ENCODE measurements around the gene NDN.
"Not testable (repeated sequence)": the region's sequence is repeated elsewhere in the genome, so short reads cannot be mapped to it uniquely, and the experiment has no call there.

Gene NDN, protein sequence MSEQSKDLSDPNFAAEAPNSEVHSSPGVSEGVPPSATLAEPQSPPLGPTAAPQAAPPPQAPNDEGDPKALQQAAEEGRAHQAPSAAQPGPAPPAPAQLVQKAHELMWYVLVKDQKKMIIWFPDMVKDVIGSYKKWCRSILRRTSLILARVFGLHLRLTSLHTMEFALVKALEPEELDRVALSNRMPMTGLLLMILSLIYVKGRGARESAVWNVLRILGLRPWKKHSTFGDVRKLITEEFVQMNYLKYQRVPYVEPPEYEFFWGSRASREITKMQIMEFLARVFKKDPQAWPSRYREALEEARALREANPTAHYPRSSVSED

DNA sequence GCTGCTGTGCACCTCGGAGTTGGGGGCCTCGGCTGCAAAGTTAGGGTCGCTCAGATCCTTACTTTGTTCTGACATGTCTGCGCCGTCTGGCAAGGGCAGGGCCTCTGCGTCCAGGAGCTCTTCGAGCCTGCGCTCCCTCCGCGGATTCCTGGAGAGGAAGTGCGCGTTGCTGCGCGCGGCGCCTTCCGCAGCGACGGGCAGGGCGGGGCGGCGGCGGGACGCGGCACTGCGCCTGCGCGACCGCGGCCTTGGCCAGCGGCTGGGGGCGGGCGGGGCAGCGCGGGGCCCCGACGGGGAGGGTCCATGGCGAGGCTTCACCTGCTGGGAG, at the start of gene NDN:
Gene NDN, minus strand, starts transcription at position 163 of the 328 bp plus-strand sequence. Its CDS starts 88 bp downstream, at position 75.
- Histone ChIP-seq H4K20me1 (ENCODE audit: insufficient read depth, low read length, poor library complexity, severe bottlenecking) (no peaks in the 10 kb centered on the region), H3K9me2 (replicated peaks; ENCODE audit: low read depth, low read length) (no peaks in the 10 kb centered on the region), H3K4me2 (ENCODE audit: low read depth, low read length, poor library complexity, severe bottlenecking) (no peak within 1 kb of the TSS), H3K36me3 (ENCODE audit: insufficient read depth, low read length) (no peaks in the 10 kb centered on the region), H3K79me2 (ENCODE audit: insufficient read depth, low read length) (no peaks in the 10 kb centered on the region), H3K4me1 (ENCODE audit: insufficient read depth, low read length, poor library complexity, severe bottlenecking) (no peaks in the 10 kb centered on the region), H3K27me3 (ENCODE audit: insufficient read depth, low read length, poor library complexity, severe bottlenecking) (no peaks in the 10 kb centered on the region), H3K4me3 (ENCODE audit: low read length, poor library complexity, severe bottlenecking) (no peak within 1 kb of the TSS), H2AFZ (ENCODE audit: low read length) (no peak within 1 kb of the TSS), H3K9ac (ENCODE audit: low read depth, low read length, poor library complexity, severe bottlenecking) (no peak within 1 kb of the TSS), H3F3A (ENCODE audit: low read depth) (no peaks in the 10 kb centered on the region), H3K9me3 (ENCODE audit: insufficient read depth, low read depth, low read length) (peaks cover 5% of the 10 kb centered on the region; the same call in 1 of the 2 replicates)
- TF ChIP-seq EZH2phosphoT487 (IDR thresholded peaks at IDR 0.05; ENCODE audit: borderline replicate concordance), result no peak
- TF ChIP-seq, protein P1, sequence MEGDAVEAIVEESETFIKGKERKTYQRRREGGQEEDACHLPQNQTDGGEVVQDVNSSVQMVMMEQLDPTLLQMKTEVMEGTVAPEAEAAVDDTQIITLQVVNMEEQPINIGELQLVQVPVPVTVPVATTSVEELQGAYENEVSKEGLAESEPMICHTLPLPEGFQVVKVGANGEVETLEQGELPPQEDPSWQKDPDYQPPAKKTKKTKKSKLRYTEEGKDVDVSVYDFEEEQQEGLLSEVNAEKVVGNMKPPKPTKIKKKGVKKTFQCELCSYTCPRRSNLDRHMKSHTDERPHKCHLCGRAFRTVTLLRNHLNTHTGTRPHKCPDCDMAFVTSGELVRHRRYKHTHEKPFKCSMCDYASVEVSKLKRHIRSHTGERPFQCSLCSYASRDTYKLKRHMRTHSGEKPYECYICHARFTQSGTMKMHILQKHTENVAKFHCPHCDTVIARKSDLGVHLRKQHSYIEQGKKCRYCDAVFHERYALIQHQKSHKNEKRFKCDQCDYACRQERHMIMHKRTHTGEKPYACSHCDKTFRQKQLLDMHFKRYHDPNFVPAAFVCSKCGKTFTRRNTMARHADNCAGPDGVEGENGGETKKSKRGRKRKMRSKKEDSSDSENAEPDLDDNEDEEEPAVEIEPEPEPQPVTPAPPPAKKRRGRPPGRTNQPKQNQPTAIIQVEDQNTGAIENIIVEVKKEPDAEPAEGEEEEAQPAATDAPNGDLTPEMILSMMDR (conservative IDR thresholded peaks at IDR 0.05; ENCODE audit: low read length), result no peak

DNA sequence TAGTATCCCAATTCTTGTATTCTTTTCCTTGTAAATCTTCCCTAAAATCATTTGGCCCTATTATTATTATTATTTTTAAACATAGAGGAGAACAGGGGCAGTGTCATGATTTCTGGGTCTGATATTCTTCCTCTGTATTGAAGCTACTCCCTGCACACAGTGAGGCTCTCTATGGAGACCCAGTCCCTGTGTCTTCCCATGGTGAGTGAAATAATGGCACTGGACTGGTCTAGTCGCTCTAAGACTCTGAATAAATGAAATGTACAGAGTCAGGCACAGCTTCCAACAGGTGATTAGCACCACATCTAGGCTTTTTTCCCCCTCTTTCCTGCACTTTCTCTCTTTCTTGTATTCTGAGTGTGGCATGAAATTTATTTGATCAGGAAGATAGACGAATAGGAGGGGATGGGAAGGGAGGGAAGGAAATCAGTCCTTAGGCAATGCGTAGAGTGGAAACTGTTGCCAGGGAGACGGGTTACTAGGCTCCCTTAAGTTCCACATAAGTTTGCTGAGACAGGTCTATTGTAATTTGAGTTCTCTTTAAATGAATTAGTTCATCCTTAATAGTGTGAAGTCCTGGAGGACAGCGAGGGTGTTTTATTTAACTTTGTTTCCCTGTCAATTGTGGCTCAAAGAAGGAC, 49.0 kb upstream of the NDN start:
- Histone ChIP-seq H3K27me3 (ENCODE audit: insufficient read depth, low read length, poor library complexity, severe bottlenecking) (no peaks in the 10 kb centered on the region), H3K9ac (ENCODE audit: low read depth, low read length, poor library complexity, severe bottlenecking) (no peak overlapping the region), H3K9me3 (ENCODE audit: insufficient read depth, low read depth, low read length) (peaks cover 3% of the 10 kb centered on the region; the same call in 1 of the 2 replicates), H3K4me3 (ENCODE audit: low read length, poor library complexity, severe bottlenecking) (no peak overlapping the region), H3F3A (ENCODE audit: low read depth) (no peaks in the 10 kb centered on the region), H3K36me3 (ENCODE audit: insufficient read depth, low read length) (no peaks in the 10 kb centered on the region), H4K20me1 (ENCODE audit: insufficient read depth, low read length, poor library complexity, severe bottlenecking) (no peaks in the 10 kb centered on the region), H3K9me2 (replicated peaks; ENCODE audit: low read depth, low read length) (no peaks in the 10 kb centered on the region), H3K4me1 (ENCODE audit: insufficient read depth, low read length, poor library complexity, severe bottlenecking) (no peaks in the 10 kb centered on the region), H2AFZ (ENCODE audit: low read length) (no peak overlapping the region), H3K4me2 (ENCODE audit: low read depth, low read length, poor library complexity, severe bottlenecking) (no peak overlapping the region), H3K79me2 (ENCODE audit: insufficient read depth, low read length) (no peaks in the 10 kb centered on the region)
- no peak for TF ChIP-seq EZH2phosphoT487 (IDR thresholded peaks at IDR 0.05; ENCODE audit: borderline replicate concordance)
- TF ChIP-seq, protein P1 (conservative IDR thresholded peaks at IDR 0.05; ENCODE audit: low read length), result no peak

DNA sequence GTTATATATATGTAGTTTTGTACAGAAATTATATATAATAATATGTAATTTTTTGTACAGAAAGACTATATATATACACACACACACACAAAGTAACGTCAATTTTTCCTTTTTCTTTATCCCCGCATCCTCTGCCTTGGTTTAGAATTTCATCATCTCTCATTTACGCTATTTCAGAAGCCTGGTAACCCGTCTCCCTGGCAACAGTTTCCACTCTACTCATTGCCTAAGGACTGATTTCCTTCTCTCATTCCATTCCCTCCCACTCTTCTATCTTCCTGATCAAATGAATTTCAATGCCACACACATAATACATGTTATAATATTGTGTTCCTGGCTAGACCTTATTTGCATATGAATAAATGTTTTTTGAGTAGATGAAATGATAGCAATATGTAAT, 47.8 kb upstream of the NDN start:
- H3K79me2 ChIP-seq (ENCODE audit: insufficient read depth, low read length), result no peaks in the 10 kb centered on the region

DNA sequence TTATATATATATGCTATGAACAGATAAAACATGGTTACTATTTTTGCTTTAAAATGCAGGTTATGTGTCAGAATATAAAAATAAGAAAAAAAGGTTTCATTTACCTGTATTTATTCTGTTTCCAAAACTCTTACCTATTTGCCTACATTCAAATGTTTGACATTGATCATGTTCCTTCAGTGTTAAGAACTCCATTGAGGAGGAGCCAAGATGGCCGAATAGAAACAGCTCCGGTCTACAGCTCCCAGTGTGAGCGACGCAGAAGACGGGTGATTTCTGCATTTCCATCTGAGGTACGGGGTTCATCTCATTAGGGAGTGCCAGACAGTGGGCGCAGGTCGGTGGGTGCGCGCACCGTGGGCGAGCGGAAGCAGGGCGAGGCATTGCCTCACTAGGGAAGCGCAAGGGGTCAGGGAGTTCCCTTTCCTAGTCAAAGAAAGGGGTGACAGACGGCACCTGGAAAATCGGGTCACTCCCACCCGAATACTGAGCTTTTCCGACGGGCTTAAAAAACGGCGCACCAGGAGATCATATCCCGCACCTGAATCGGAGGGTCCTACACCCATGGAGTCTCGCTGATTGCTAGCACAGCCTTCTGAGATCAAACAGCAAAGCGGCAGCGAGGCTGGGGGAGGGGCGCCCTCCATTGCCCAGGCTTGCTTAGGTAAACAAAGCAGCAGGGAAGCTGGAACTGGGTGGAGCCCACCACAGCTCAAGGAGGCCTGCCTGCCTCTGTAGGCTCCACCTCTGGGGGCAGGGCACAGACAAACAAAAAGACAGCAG, 27.0 kb upstream of the NDN start:
- H3K4me2 ChIP-seq (ENCODE audit: low read depth, low read length, poor library complexity, severe bottlenecking); H3K9me3 ChIP-seq (ENCODE audit: insufficient read depth, low read depth, low read length); H3K4me1 ChIP-seq (ENCODE audit: insufficient read depth, low read length, poor library complexity, severe bottlenecking); H3K79me2 ChIP-seq (ENCODE audit: insufficient read depth, low read length); H2AFZ ChIP-seq (ENCODE audit: low read length); H3K9me2 ChIP-seq (replicated peaks; ENCODE audit: low read depth, low read length); H3K27me3 ChIP-seq (ENCODE audit: insufficient read depth, low read length, poor library complexity, severe bottlenecking); H3F3A ChIP-seq (ENCODE audit: low read depth); H3K36me3 ChIP-seq (ENCODE audit: insufficient read depth, low read length); H3K4me3 ChIP-seq (ENCODE audit: low read length, poor library complexity, severe bottlenecking); H4K20me1 ChIP-seq (ENCODE audit: insufficient read depth, low read length, poor library complexity, severe bottlenecking); H3K9ac ChIP-seq (ENCODE audit: low read depth, low read length, poor library complexity, severe bottlenecking): not testable (repeated sequence)

More for the DNA sequence above, 47.8 kb upstream of the NDN start:
- no peak overlapping the region for H3K4me3 ChIP-seq (ENCODE audit: low read length, poor library complexity, severe bottlenecking)
- peaks cover 2% of the 10 kb centered on the region; the same call in 1 of the 2 replicates for H3K9me3 ChIP-seq (ENCODE audit: insufficient read depth, low read depth, low read length)
- H3K27me3 ChIP-seq (ENCODE audit: insufficient read depth, low read length, poor library complexity, severe bottlenecking), result no peaks in the 10 kb centered on the region
- no peak for TF ChIP-seq EZH2phosphoT487 (IDR thresholded peaks at IDR 0.05; ENCODE audit: borderline replicate concordance)
- TF ChIP-seq, protein P1 (conservative IDR thresholded peaks at IDR 0.05; ENCODE audit: low read length), result no peak
- H3K4me2 ChIP-seq (ENCODE audit: low read depth, low read length, poor library complexity, severe bottlenecking), result no peak overlapping the region
- no peaks in the 10 kb centered on the region for H3F3A ChIP-seq (ENCODE audit: low read depth)
- no peak overlapping the region for H2AFZ ChIP-seq (ENCODE audit: low read length)
- no peak overlapping the region for H3K9ac ChIP-seq (ENCODE audit: low read depth, low read length, poor library complexity, severe bottlenecking)
- H4K20me1 ChIP-seq (ENCODE audit: insufficient read depth, low read length, poor library complexity, severe bottlenecking), result no peaks in the 10 kb centered on the region
- H3K4me1 ChIP-seq (ENCODE audit: insufficient read depth, low read length, poor library complexity, severe bottlenecking), result no peaks in the 10 kb centered on the region
- H3K9me2 ChIP-seq (replicated peaks; ENCODE audit: low read depth, low read length), result no peaks in the 10 kb centered on the region
- H3K36me3 ChIP-seq (ENCODE audit: insufficient read depth, low read length), result no peaks in the 10 kb centered on the region

Data from Loucy (cell line).